H1 (cell line): ENCODE results near the gene ABHD10. TPM values are rescaled to one million over a fixed set of nuclear protein-coding genes. Genes with fewer than 3 reads are reported as not detected.

Experiments
- CTCF ChIA-PET: fragments of 300-600 bp; sonication (Branson Sonifier 250); formaldehyde crosslinking; loops from one replicate; lab custom pipeline; 2021; ENCODE audit not compliant: partially characterized antibody; lab: Charles Lee
- POLR2A ChIA-PET: fragments of 300-600 bp; sonication (Branson Sonifier 250); formaldehyde crosslinking; loops from one replicate; lab custom pipeline; 2021; ENCODE audit warnings: inconsistent platforms; ENCODE audit not compliant: partially characterized antibody; lab: Charles Lee
- DNase-seq, 2 experiments: peaks; one replicate each; pipeline versions ENCODE4 v3.0.0 to v3.0.0-alpha.2; 2010 to 2022; ENCODE audit warnings: low spot score in 2 of 2, low read depth in 1 of 2, mixed read lengths in 1 of 2
- FAIRE-seq: peaks from 2 replicates; lab custom pipeline; 2011; peaks lifted over from hg19 to GRCh38; lab: Jason Lieb, UNC
- H2AFZ ChIP-seq: 2 replicates; pipeline ENCODE4 v1.8.1; 2012; ENCODE audit warnings: low read length, inconsistent platforms
- H2AK5ac ChIP-seq: 2 replicates; pipeline ENCODE4 v1.6.1; 2013; ENCODE audit warnings: low read depth, low read length
- H2BK120ac ChIP-seq: replicated peaks from 2 replicates; pipeline ENCODE3; 2013; ENCODE audit warnings: low read depth, low read length, inconsistent platforms
- H2BK12ac ChIP-seq: 2 replicates; pipeline ENCODE4 v1.6.1; 2013; ENCODE audit warnings: low read depth, low read length
- H2BK15ac ChIP-seq: 2 replicates; pipeline ENCODE4 v1.6.1; 2013; ENCODE audit warnings: low read length
- H2BK20ac ChIP-seq: 2 replicates; pipeline ENCODE4 v1.6.1; 2013; ENCODE audit warnings: low read length
- H2BK5ac ChIP-seq: 2 replicates; pipeline ENCODE4 v1.6.1; 2013; ENCODE audit warnings: low read depth, low read length
- H3K14ac ChIP-seq: 2 replicates; pipeline ENCODE4 v1.6.1; 2013; ENCODE audit warnings: inconsistent platforms; ENCODE audit not compliant: insufficient read length
- H3K18ac ChIP-seq: 2 replicates; pipeline ENCODE4 v1.6.1; 2013; ENCODE audit warnings: low read length; ENCODE audit errors: extremely low read depth
- H3K23ac ChIP-seq: 2 replicates; pipeline ENCODE4 v1.6.1; 2013; ENCODE audit warnings: inconsistent platforms; ENCODE audit not compliant: insufficient read length
- H3K23me2 ChIP-seq: 2 replicates; pipeline ENCODE4 v1.6.1; 2013; ENCODE audit warnings: low read depth, low read length
- H3K27ac ChIP-seq: 2 replicates; pipeline ENCODE4 v1.6.1; 2011; ENCODE audit warnings: low read depth, low read length, inconsistent platforms
- H3K27me3 ChIP-seq, 4 experiments: replicated peaks in 1 of 4; 1 replicate in 1 of 4; 2 replicates in 3 of 4; pipeline versions ENCODE4 v1.6.1 to v1.8.1; 2011 to 2013; ENCODE audit warnings: low read length in 3 of 4, mild to moderate bottlenecking in 3 of 4, inconsistent platforms in 2 of 4, mixed read lengths in 2 of 4, moderate library complexity in 1 of 4; ENCODE audit not compliant: control insufficient read depth in 3 of 4, insufficient read depth in 3 of 4; ENCODE audit errors: extremely low read depth in 1 of 4
- H3K36me3 ChIP-seq, 4 experiments: 2 replicates each; pipeline versions ENCODE4 v1.6.1 to v1.8.1; 2011 to 2013; ENCODE audit warnings: mild to moderate bottlenecking in 4 of 4, low read length in 3 of 4, moderate library complexity in 2 of 4, control low read depth in 1 of 4, inconsistent platforms in 1 of 4; ENCODE audit not compliant: insufficient read depth in 4 of 4, control insufficient read depth in 2 of 4
- H3K4ac ChIP-seq: replicated peaks from 2 replicates; pipeline ENCODE3; 2013; ENCODE audit warnings: low read length, low read depth, mixed read lengths, inconsistent platforms; ENCODE audit not compliant: insufficient read length
- H3K4me1 ChIP-seq, 4 experiments: replicated peaks in 1 of 4; 1 replicate in 1 of 4; 2 replicates in 3 of 4; pipeline versions ENCODE4 v1.6.1 to v1.8.1; 2011 to 2013; ENCODE audit warnings: low read length in 3 of 4, inconsistent platforms in 2 of 4, mixed read lengths in 1 of 4; ENCODE audit not compliant: insufficient read depth in 4 of 4, control insufficient read depth in 3 of 4
- H3K4me2 ChIP-seq, 2 experiments: 2 replicates each; pipeline versions ENCODE4 v1.6.1 to v1.8.1; 2011 to 2013; ENCODE audit warnings: low read depth in 2 of 2, low read length in 2 of 2, control low read depth in 1 of 2, inconsistent platforms in 1 of 2, mild to moderate bottlenecking in 1 of 2; ENCODE audit not compliant: insufficient read depth in 1 of 2
- H3K4me3 ChIP-seq, 4 experiments: fragments of 200-600, 300-600 bp in 1 of 4; sonication (generic), shearing (Covaris generic), sonication (Bioruptor Twin) in 1 of 4; 2 replicates each; pipeline versions ENCODE4 v1.5.1 to v1.8.1; 2011 to 2016; ENCODE audit warnings: low read length in 4 of 4, low read depth in 3 of 4, control low read depth in 2 of 4, inconsistent platforms in 2 of 4, mild to moderate bottlenecking in 2 of 4, mixed read lengths in 1 of 4, moderate library complexity in 1 of 4; ENCODE audit not compliant: insufficient read depth in 2 of 4; ENCODE audit errors: extremely low read depth in 1 of 4
- H3K56ac ChIP-seq: replicated peaks from 2 replicates; pipeline ENCODE3; 2013; ENCODE audit warnings: low read depth, mild to moderate bottlenecking, mixed read lengths, low read length, inconsistent platforms; ENCODE audit not compliant: insufficient read length
- H3K79me1 ChIP-seq: 2 replicates; pipeline ENCODE4 v1.6.1; 2013; ENCODE audit warnings: low read depth, low read length, control low read depth
- H3K79me2 ChIP-seq, 2 experiments: 2 replicates each; pipeline versions ENCODE4 v1.6.1 to v1.8.1; 2012 to 2013; ENCODE audit warnings: low read length in 2 of 2, mild to moderate bottlenecking in 2 of 2, inconsistent platforms in 1 of 2; ENCODE audit not compliant: insufficient read depth in 2 of 2, control insufficient read depth in 1 of 2
- H3K9ac ChIP-seq, 4 experiments: replicated peaks in 1 of 4; 1 replicate in 1 of 4; 2 replicates in 3 of 4; pipeline versions ENCODE4 v1.6.1 to v1.8.1; 2011 to 2013; ENCODE audit warnings: low read depth in 3 of 4, low read length in 3 of 4, control low read depth in 2 of 4, mild to moderate bottlenecking in 2 of 4, moderate library complexity in 2 of 4, inconsistent platforms in 1 of 4; ENCODE audit errors: extremely low read depth in 1 of 4
- H3K9me3 ChIP-seq, 2 experiments: 2 replicates each; pipeline versions ENCODE4 v1.6.1 to v1.8.1; 2012 to 2013; ENCODE audit warnings: mild to moderate bottlenecking in 2 of 2, moderate library complexity in 2 of 2, control low read depth in 1 of 2, inconsistent platforms in 1 of 2, low read depth in 1 of 2, low read length in 1 of 2, mixed read lengths in 1 of 2; ENCODE audit not compliant: insufficient read depth in 2 of 2
- H4K20me1 ChIP-seq, 2 experiments: replicated peaks in 1 of 2; 2 replicates each; pipeline versions ENCODE3 to v1.8.1; 2011 to 2013; ENCODE audit warnings: inconsistent platforms in 2 of 2, low read length in 2 of 2, mild to moderate bottlenecking in 1 of 2; ENCODE audit not compliant: insufficient read depth in 2 of 2, control insufficient read depth in 1 of 2
- H4K5ac ChIP-seq: 2 replicates; pipeline ENCODE4 v1.6.1; 2013; ENCODE audit warnings: low read length, low read depth, mixed read lengths, inconsistent platforms; ENCODE audit not compliant: insufficient read length
- H4K8ac ChIP-seq: 2 replicates; pipeline ENCODE4 v1.8.0; 2013; ENCODE audit warnings: mild to moderate bottlenecking, moderate library complexity, low read length, inconsistent platforms; ENCODE audit not compliant: insufficient read depth; ENCODE audit errors: extremely low read depth
- H4K91ac ChIP-seq: replicated peaks from 2 replicates; pipeline ENCODE3; 2013; ENCODE audit warnings: low read length, mixed read lengths, inconsistent platforms; ENCODE audit not compliant: insufficient read length
- E2F6 ChIP-seq: IDR thresholded peaks from 2 replicates; pipeline ENCODE4 v1.6.1; 2012; ENCODE audit warnings: inconsistent platforms
- JUND ChIP-seq: IDR thresholded peaks from 2 replicates; pipeline ENCODE4 v1.6.1; 2011; ENCODE audit warnings: mild to moderate bottlenecking, improper control_type of control experiment, low read length
- TAF1 ChIP-seq: IDR thresholded peaks from 2 replicates; pipeline ENCODE4 v1.6.1; 2011; ENCODE audit warnings: mild to moderate bottlenecking, low read depth, low read length
- WGBS, 2 experiments: shearing (Covaris generic) in 1 of 2; methylation state at CpG; one replicate each; pipeline versions ENCODE4 v1.1.6 to v1.1.7; 2013 to 2015; ENCODE audit warnings: low lambda C conversion rate in 2 of 2, mixed read lengths in 2 of 2, inconsistent platforms in 1 of 2, low coverage in 1 of 2, missing lambda C conversion rate in 1 of 2; ENCODE audit not compliant: insufficient replicate concordance in 2 of 2, insufficient coverage in 1 of 2, insufficient read length in 1 of 2; ENCODE audit errors: extremely low coverage in 1 of 2, missing lambda C conversion rate in 1 of 2; 5-methylcytosine and 5-hydroxymethylcytosine counted together
- polyA plus RNA-seq, 7 experiments: library from polyadenylated mRNA; depleted of rRNA in 3 of 7; stranded (reverse) in 5 of 7; unstranded in 2 of 7; fragments of >200 nt in 5 of 7; fragments of 200-250 nt in 2 of 7; gene quantifications; 1 replicate in 5 of 7; 2 replicates in 1 of 7; 4 replicates in 1 of 7; pipeline versions ENCODE4 v1.2.1 to v1.2.3, GENCODE V29; 2011 to 2013; ENCODE audit warnings: missing spikeins in 2 of 7, mixed read lengths in 2 of 7
- total RNA-seq: library from RNA; stranded (reverse); fragmentation: NEBNext Ultra II Directional; extraction: Animal tissue kit (Norgen Biotek cat#: 25700); gene quantifications from 2 replicates; pipeline ENCODE4 v1.2.1, GENCODE V29; 2021

The ABHD10 gene
- total and polyA plus RNA-seq, 2 of the 8 experiments (the other 6 are each of a cell fraction or from before 2014, with no cell fraction given), result 10.9 to 24.6 TPM

GRCh38 chr3:112011376-112011940, 32.6 kb downstream of the ABHD10 start:
- H2BK12ac ChIP-seq, result no peak overlapping the region
- H3K27me3 ChIP-seq, result no peaks in the 10 kb centered on the region
- H2BK120ac ChIP-seq, result no peak overlapping the region
- no peak overlapping the region for H3K9ac ChIP-seq
- no peaks in the 10 kb centered on the region for H4K20me1 ChIP-seq
- no peak overlapping the region for H3K4me3 ChIP-seq
- H3K23ac ChIP-seq, result no peak overlapping the region
- no peak overlapping the region for H4K8ac ChIP-seq
- WGBS, 2 experiments, result 81% methylated on average over 6 of the region's 6 CpGs; no CpG with 5 or more reads in 1 of the 2 experiments
- no peaks in the 10 kb centered on the region for H3K79me1 ChIP-seq
- H3K36me3 ChIP-seq, result no peaks in the 10 kb centered on the region
- no peaks in the 10 kb centered on the region for H3K79me2 ChIP-seq
- H3K4me2 ChIP-seq, result no peak overlapping the region
- no peak overlapping the region for H4K5ac ChIP-seq
- H3K9me3 ChIP-seq, result no peaks in the 10 kb centered on the region
- FAIRE-seq (no peak), DNase-seq (no peak)
- POLR2A ChIA-PET, result interaction anchor here (1.2 kb wide), 1 partner anchor 33 kb away, joined by 3 read pairs; the partner anchor contains the start of gene ABHD10
- H4K91ac ChIP-seq, result no peak overlapping the region
- no peak overlapping the region for H3K27ac ChIP-seq
- CTCF ChIA-PET, result interaction anchor here (0.9 to 12.0 kb wide), 9 partner anchors 10 to 294 kb away, joined by 3 to 384 read pairs (median 8); partner anchors contain the start of gene TAGLN3
- H3K14ac ChIP-seq, result no peak overlapping the region
- no peak for TF ChIP-seq E2F6
- no peak for TF ChIP-seq TAF1
- TF ChIP-seq JUND, result no peak
- H3K23me2 ChIP-seq, result no peaks in the 10 kb centered on the region; the same call in 1 of the 2 replicates
- H3K4ac ChIP-seq, result no peak overlapping the region
- no peaks in the 10 kb centered on the region for H3K4me1 ChIP-seq
- no peak overlapping the region for H2BK15ac ChIP-seq
- H2BK5ac ChIP-seq, result no peak overlapping the region
- H2AK5ac ChIP-seq, result no peak overlapping the region
- H3K56ac ChIP-seq, result no peak overlapping the region
- H2AFZ ChIP-seq, result no peak overlapping the region
- H3K18ac ChIP-seq, result no peak overlapping the region
- no peak overlapping the region for H2BK20ac ChIP-seq
